T-helper 22 cell (primary cell): Measurements from ENCODE around the gene ZNF236.
"Not testable (repeated sequence)": the region's sequence is repeated elsewhere in the genome, so short reads cannot be mapped to it uniquely, and the experiment has no call there.

ENCODE experiments used
- DNase-seq: peaks from one replicate; pipeline ENCODE4 v3.0.0-alpha.2; 2020; ENCODE audit warnings: low read depth

ZNF236 gene

GRCh38 chr18:76951456-76952247 lies 129.3 kb downstream of the ZNF236 start:
- no peak for DNase-seq

GRCh38 chr18:76952747-76953146 lies 130.4 kb downstream of the ZNF236 start:
- no peak for DNase-seq

- DNase-seq: no peak
Observed at GRCh38 chr18:76953156-76953555, 130.8 kb downstream of the ZNF236 start.

GRCh38 chr18:76953583-76954233 lies 131.4 kb downstream of the ZNF236 start:
- DNase-seq: no peak

GRCh38 chr18:76955524-76956170 lies 133.3 kb downstream of the ZNF236 start:
- DNase-seq: no peak

- DNase-seq: no peak
Observed at GRCh38 chr18:76956648-76957047, 134.3 kb downstream of the ZNF236 start.

- no peak for DNase-seq
Observed at GRCh38 chr18:76957384-76958355, 135.3 kb downstream of the ZNF236 start.

- no peak for DNase-seq
Observed at GRCh38 chr18:76958692-76959341, 136.5 kb downstream of the ZNF236 start.

GRCh38 chr18:76959605-76960004 lies 137.2 kb downstream of the ZNF236 start:
- no peak for DNase-seq

GRCh38 chr18:76960528-76961035 lies 138.2 kb downstream of the ZNF236 start:
- DNase-seq: no peak

- no peak for DNase-seq
Observed at GRCh38 chr18:76962851-76963250, 140.5 kb downstream of the ZNF236 start.

- no peak for DNase-seq
Observed at GRCh38 chr18:76963936-76964335, 141.6 kb downstream of the ZNF236 start.

GRCh38 chr18:76965555-76966151 lies 143.3 kb downstream of the ZNF236 start:
- DNase-seq: not testable (repeated sequence)

- DNase-seq: not testable (repeated sequence)
Observed at GRCh38 chr18:76967299-76967698, 144.9 kb downstream of the ZNF236 start.

- DNase-seq: no peak
Observed at GRCh38 chr18:76967721-76968472, 145.5 kb downstream of the ZNF236 start.

- no peak for DNase-seq
Observed at GRCh38 chr18:76970770-76971559, 148.6 kb downstream of the ZNF236 start.

- no peak for DNase-seq
Observed at GRCh38 chr18:76972241-76972640, 149.9 kb downstream of the ZNF236 start.

GRCh38 chr18:76972846-76973519 lies 150.6 kb downstream of the ZNF236 start:
- no peak for DNase-seq
